ENCODE data around the gene STK39.

Gene STK39

DNA sequence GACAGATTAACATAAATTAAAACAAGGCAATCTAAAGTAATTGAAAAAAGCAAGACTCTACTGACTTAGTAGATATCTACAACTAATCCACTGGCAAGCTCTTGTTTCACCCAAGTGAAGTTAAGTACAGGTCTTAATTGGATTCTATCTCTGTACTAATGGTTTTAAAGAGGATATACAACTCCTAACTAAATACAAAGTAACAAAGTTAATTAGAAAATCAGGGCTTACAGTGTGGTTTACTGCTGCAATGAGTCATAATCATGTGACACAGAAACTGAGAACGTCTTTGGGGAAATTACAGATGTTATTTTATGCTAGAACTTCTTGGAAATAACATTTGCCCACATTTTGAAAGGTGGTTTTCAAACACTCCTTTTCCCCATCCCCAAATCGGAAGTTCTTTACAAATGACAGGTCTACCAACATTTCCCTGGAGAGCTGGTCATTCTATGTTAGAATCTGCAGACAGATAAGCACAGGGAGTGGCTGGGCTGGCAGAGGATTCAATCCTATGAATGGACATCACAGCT is 245.3 kb downstream of the STK39 start:
- DNase-seq (ENCODE audit: low read depth), result no peak

DNA sequence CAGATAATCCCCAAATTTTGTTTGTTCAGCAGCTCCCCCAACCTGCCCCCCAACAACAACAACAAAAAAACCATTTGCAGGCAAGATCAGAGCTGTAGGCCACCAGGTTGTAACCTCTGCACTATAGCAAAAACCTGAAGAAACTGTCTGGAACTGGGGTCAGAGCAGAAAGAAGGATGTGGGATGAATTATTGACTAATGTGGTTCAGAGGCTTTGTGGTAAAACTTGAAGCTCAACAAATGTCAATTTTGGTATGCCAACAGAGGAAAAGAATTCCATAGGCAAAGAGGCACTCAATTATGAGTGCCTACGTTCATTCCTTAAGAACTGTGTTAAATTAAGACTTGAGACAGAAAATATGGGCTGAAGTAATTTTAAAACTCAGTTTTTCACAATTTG is 255.1 kb downstream of the STK39 start:
- DNase-seq (ENCODE audit: low read depth), result no peak

DNA sequence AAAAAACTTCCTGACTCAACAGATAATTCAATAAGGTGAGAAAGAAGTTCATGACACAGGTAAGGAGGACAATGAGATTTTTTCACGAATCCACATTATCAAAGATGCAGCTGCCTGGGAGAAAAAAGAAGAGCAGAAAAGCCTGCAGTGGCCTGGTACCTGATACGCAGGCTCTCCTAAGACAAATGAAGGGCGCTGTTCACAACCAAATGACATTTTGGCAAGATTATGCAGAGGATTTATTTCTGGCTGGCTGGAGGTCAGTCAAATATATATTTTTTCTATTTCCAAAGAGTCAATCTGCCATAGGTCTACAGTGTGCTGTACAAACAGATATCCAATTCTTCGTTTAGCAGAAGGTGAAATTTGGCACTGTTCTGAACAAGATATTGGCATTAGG is 257.3 kb downstream of the STK39 start:
- no peak for DNase-seq (ENCODE audit: low read depth)

DNA sequence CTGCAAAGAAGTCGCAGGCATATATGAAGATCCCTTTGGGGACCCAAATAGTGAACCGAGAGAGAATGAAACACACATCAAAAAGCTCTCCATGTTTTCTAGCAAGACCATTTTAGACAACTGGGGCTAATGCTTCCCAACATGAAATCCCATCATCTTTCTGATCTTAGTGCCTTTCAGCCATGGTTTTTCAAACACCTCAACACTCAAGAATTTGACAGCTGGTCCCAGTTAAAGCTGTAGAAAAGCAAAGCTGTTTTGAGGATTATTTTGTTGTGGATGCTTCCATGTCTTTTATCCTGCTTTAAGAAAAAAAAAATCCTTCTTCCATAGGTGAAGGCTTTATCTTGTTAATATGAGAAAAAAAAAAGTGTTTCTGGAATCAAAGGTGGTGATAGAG is 259.1 kb downstream of the STK39 start:
- no peak for DNase-seq (ENCODE audit: low read depth)

DNA sequence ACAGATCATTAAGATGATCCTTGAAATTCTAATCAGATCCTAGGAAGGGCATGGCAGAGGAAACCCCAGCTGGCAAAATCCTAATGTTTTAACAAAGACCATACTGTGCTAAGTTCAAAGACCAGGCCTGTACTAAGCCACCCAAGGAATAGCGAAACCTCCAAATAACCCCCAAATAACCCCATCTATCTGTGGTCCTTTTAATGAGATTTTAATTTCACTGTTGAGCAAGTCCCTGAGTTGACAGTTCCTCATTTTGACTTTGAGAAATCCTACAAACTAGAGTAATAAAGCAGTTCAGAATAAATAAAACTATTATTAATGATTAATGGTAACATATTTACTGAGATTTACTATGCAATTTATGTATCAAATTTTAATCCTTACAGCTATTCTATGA is 259.8 kb downstream of the STK39 start:
- DNase-seq (ENCODE audit: low read depth), result no peak

DNA sequence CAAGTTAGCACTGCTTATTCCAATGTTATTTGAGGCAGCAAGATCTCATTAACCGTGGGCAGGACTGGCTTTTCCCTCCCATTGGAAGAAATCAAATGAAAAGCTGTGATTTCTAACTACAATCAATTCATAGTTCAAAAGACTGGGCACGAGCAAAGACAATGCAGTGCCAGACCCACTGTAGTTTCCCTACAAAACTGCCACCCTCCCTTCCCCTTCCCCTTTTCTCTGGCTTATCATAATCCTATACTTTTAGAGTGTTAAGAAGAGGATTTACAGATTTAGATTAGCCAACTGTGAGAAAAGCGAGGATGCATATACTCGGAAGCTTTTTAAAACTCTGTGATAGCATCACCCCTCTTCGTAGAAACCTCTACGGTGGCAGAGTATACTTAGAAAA is 260.4 kb downstream of the STK39 start:
- DNase-seq (ENCODE audit: low read depth), result no peak

DNA sequence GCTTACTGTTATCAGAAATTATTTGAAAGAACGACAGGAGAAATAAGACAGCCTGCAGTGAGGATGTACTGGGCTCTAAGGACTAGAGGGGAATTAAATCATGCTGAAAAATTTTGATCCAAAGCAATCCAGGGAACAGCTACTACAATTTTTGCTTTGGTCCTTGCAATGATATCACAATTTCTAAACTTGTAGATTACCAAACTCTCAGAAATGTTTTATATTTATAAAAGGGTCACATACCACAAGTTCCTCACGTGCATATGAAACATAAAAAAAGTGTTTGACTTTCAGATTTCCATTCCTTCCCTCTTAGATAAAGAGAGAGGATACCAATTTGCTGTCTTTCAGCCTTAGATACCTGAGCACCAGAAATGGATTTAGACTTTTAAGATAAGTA is 261.2 kb downstream of the STK39 start:
- no peak for DNase-seq (ENCODE audit: low read depth)

DNA sequence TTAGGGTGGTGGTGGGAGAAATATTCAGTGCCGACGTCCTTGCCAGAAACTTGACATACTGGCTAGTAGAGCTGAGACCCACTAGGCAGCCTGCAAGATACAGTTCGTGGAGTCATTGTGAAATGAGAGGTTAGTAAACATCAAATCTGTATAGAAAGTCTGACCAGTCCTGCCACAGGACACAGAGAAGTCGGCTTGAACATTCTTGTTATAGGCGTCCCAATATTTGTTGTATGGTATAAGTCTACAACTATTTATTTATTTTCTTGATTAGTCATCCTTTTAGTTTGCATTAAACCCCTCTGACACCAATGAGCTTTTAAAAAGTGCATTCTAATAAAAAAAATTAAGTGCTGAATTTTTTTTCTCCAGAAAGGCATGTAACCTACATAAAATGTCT is 265.4 kb downstream of the STK39 start:
- DNase-seq (ENCODE audit: low read depth), result no peak

DNA sequence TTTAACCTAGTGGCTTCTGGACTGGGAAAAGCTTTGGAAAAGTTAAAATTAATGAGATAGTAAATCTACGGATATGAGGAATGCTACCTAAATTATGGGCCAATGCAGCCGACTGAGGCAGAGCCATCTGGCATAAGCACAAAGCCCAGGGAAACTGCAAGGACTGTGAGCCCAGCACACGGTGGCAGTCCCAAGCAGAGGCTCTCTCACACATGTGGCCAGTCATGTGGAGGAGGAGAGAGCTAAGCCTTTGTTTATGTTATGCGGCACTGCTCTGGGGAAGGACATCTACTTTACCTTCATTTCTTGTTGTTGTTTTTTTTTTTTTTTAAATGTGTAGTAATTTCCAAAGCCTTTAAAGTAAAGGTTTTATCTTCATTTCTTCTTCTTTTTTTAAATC is 267.0 kb downstream of the STK39 start:
- no peak for DNase-seq (ENCODE audit: low read depth)

DNA sequence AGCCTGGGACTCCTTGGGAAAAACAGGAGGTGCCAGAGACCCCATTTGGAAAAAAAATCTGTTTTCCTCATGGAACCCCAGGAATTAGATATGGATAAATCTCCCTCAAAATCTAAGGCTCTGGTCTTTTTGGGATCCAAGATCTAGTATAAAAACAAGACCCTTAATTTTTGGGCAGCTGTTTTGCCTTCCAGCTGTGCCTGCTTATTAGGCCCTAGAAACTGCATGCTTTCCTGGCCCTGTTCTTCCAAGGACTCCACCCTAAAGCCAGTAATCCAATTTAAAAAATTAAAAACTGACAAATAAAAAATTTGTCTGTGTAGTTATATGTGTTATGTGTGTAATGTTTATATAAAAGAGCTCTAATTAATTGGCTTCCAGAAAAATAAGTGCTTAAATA is 274.6 kb downstream of the STK39 start:
- no peak for DNase-seq (ENCODE audit: low read depth)

DNA sequence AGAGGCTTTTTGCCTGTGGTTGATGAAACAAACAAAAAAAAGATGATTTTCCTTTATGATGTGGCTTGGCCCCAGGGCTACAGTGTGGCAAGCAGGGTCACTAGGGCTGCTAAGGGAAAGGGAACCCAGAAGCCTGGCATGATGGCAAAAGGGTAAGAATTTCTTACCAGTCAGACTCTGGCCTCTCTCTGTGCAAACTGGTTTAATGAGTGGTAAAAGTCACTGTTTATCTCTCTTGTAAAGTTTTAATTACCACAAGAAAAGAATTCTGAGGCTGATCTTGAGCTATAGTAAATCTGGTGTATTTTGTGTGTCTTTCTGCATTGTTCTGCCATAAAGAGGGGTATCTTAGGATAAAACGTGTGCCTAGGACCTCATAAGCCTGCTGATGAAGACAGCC is 275.4 kb downstream of the STK39 start:
- no peak for DNase-seq (ENCODE audit: low read depth)

DNA sequence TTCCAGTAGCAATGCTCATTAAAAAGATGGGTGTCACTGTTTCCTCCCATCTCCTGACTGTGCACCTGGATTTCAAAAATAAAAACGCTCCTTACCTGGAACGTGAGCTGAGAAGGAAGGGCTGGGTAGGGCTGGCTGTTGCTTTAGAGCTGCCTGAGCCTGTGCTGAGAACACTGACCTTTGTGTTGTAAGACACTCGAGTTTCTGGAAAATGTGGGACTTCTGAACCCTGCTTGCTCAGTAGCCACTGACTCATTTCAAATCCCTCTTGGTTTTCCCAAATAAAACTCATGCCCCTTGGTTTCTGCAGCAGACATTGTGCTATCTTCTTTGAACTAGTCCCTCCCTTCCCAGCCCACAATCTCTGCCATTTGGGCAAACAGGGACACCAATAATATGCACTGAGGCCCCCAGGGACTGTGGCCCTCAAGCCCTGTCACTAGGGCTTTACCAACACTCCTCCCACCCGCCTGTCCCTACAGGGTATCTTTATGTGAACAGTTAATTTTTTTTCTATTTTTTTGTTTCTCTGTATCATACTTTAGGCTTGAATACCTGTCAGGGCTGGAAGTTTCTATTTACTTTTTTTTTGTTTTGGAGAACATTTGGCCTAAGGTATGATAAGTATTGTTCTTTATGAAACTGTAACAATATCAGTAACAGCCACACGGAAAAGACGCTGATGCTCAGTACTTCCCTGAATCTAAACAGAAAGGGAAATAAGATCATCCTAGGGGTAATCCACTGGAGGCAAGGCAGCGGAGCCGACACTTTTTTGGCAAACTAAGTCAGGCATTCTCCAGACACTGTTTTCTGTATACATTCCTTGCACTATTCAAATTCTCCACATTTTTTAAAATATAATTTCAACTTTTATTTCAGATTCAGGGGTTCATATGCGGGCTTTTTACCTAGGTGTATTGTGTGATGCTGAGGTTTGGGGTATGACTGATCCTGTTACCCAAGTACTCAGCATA is 280.2 kb downstream of the STK39 start:
- DNase-seq (ENCODE audit: low read depth), result no peak

DNA sequence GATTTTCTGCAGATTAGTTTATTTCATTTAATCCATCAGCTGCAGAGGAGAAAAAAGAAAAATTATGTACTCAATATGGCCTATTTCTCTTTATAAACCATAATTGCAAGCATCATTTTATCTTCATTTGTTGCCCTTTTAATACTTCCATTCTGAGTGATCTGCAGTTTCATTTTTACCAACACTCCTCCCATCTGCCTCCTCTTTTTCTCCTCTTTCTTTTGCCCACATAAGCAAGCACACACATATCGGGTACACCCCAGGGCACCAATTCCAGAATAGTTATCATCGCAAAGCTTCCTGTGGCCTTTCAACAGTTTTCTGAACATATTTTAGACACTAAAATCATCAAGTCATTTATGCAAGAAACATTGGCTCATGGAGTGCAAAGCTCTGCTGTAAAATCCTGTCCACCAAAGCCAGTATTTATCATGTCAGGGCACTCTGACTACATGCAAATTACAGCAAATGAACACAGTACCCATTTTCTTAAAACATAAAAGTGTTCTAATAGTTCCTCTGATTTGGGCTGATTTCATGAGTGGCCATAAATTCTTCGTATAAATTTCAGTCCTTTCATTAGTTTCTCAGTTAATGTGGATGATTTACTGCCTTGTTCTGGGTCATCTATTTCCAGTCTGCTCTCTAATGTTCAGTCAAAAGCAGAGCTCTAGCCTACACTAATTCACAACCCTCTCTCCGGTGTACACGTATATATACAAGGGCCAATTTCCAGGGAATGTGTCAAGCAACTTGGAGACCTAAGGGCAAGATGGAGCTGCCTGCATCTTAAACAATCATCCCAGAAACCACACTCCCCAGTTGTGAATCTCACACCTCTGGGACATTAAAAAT is 281.3 kb downstream of the STK39 start:
- DNase-seq (ENCODE audit: low read depth), result no peak

DNA sequence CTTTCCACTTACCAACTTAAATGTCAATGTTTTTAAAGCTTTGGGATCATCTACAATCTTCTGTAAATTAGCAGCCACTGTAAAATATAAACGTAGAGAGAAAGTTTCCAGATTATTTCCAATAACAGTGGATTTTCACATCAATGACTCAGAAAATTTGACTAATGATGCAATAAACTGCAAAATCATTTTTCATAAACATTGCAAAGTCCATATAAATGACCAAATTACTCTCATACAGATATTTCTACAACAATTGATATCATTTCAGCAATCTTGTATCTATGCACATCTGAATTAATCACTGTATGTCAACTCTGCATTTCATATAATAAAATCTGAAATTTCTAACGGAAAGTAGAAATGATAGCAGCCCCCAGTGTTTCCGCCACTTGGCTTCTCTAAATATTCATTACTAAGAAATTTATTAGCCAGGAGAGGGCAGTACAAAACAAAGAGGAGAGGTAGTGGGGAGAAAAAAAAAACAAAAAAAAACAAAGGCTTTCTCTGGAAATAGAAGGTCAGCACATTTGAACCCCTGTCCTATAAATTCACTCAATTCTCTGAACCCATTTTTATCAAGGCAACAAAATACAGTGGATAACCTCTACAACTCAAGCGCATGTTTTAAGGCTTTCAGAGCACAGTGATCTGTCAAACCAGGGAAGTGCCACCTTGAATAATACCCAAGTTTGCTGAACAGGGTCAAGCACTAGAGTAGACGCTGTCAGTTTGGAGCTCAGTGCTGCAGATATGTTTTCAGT is 282.6 kb downstream of the STK39 start:
- no peak for DNase-seq (ENCODE audit: low read depth)

DNA sequence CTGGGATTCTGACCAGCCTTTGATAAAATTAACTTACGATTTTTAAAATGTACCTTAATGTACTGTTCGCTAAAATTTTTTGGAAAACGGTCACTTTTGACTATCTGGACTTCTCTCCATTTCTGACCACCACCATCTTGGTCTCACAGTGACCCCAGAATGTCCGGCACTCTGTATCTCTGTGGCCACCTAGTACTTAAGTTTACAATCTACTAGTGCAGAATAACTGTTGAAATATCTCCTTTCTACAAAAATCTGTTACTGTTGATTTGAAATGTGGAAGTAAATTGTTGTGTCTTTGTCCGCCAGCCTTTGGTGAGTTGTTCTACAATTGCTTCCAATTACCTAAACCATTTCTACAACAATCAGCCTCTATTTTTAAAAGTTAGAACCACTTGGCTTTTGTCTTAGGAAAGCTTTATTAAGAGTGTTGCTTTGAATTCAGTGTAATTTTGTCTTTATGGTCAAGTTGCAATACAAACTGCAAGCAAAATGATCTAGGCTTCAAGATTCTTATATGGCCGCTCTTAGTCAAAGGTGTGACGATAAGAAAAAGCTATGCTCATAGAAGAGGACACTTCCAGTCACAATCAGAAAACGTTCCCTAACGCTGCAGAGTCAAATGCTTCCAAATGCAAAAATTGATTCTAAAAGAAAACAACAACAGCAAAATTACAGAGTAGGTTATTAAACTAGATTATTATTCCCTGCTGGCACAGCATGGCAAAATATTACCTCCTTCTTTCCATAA is 283.3 kb downstream of the STK39 start:
- DNase-seq (ENCODE audit: low read depth), result no peak

DNA sequence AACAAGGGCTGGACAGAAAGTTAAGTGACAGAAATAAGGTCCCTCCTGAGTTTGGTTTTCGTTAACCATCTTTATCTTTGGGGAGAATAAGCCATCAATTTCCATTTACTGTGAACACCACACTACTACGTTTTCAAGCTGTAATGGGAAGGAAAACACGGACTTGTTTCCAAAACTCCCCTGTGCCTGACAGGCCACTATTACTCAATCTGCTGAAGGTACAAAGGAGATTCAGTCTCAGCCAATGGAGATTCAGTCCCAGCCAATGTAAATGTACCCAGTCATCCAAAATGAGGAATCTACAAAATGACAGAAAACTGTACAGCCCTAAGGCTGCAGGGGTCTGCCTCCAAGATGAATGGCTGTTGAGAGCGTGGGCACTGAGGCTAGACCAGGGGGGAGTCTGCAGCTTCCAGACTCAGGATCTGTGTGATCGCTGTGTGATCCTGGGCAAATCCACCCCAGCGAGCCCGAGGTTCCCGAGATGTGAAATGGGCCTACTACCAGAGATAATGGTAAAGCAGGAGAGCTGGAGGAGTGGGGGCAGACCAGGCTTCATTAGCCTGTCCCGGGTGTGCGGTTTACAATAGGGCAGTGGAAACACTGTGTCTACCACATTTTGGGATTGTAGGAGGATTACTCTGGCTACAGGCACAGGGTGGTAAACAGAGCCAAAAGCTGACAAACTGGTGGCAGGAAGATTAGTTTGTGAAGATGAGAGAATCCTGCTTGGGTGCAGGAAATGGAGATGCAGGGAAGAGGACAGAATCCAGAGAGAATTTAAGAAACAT is 284.8 kb downstream of the STK39 start:
- DNase-seq (ENCODE audit: low read depth), result no peak

DNA sequence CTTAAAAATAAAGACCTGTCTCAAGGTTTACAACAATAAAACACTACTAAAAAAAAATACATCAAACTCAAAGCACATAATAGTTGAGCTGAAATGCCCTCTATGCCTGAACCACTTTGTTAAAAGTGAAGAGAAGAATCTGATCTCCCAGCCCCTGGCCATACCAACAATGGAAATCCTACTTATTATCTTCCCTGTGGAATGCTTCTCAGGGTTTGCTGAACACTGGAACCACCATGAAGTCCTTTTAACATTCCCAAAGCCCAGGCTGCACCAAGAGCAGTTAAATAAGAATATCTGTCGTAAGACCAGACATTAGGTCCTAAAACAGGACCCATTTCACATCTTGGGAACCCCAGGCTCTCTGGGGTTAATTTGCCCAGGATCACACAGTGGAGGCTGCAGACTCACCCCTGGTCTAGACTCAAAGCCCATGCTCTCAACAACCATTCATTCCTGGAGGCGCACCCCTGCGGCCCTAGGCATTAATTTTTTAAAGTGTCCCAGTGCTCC is 285.8 kb downstream of the STK39 start:
- DNase-seq (ENCODE audit: low read depth), result no peak

DNA sequence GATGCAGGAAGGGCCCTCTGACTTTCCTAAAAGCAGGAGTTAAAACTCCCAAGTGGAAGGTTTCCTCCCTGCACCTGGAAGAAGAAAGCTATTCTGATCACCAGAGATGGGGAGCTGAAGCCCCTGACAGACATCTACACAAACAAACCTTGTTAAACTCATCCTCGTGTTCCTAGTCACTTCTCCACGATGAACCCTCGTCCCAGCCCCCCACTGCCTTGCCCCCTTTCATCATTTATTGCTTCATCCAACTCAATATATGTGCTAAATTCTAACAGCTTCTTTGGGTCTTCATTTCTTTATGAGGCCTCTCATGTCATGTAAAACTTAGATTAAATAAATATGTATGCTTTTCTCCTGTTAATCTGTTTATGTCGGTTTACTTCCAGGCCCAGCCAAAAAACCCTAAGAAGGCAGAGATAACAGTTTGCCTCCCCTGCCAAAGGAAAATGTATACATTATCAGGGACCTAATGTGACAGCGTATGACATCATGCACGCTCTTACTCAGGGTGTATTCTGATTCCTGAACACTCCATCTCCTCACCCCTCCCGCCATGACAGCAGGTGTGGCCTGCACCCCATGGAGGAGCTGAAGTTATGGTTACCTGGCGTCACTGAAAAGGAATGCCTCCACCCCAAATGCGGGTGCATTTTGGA is 287.2 kb downstream of the STK39 start:
- no peak for DNase-seq (ENCODE audit: low read depth)

DNA sequence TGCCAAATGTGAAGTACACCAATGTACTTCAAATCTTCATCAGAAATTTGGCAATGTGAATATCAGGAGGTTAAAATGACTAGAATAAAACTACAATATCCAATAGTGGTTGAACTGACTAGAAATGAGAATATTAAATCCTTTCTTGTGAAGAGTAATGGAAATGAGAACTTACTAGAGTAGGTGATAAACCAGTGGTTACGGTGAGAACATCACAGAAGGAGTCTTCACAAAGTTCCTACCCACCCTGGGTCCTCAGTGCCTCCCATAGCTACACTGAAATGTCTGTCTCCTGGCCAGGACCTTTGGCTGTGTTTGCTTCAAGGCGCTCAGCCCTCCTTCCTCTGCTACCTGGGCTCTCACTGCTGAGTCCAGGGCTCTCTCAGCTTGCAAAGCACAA is 289.7 kb downstream of the STK39 start:
- DNase-seq (ENCODE audit: low read depth), result no peak

Measured in activated T-cell treated with anti-CD3 and anti-CD28 coated beads for 24 hours (primary cell).